ENCODE results near the gene KANK4.
"Not testable (repeated sequence)": the region's sequence is repeated elsewhere in the genome, so short reads cannot be mapped to it uniquely, and the experiment has no call there.

The KANK4 gene

GRCh38 chr1:62234688-62235087 lies 84.5 kb downstream of the KANK4 start:
- DNase-seq, result no peak

- no peak for DNase-seq
Measured at GRCh38 chr1:62233926-62234450, 85.2 kb downstream of the KANK4 start.

GRCh38 chr1:62232871-62233278 lies 86.4 kb downstream of the KANK4 start:
- DNase-seq, result no peak

GRCh38 chr1:62230718-62231117 lies 88.5 kb downstream of the KANK4 start:
- no peak for DNase-seq

GRCh38 chr1:62229932-62230331 lies 89.3 kb downstream of the KANK4 start:
- no peak for DNase-seq

GRCh38 chr1:62229468-62229867 lies 89.8 kb downstream of the KANK4 start:
- no peak for DNase-seq

- DNase-seq, result no peak
Measured at GRCh38 chr1:62228883-62229187, 90.4 kb downstream of the KANK4 start.

- DNase-seq, result peak; percentile 14 to 22
Measured at GRCh38 chr1:62228136-62228882, 90.9 kb downstream of the KANK4 start.

- DNase-seq, result no peak
Measured at GRCh38 chr1:62227496-62227895, 91.7 kb downstream of the KANK4 start.

- no peak for DNase-seq
Measured at GRCh38 chr1:62224182-62224581, 95.1 kb downstream of the KANK4 start.

- no peak for DNase-seq
Measured at GRCh38 chr1:62222321-62222720, 96.9 kb downstream of the KANK4 start.

- no peak for DNase-seq
Measured at GRCh38 chr1:62221171-62221570, 98.1 kb downstream of the KANK4 start.

GRCh38 chr1:62220456-62220855 lies 98.8 kb downstream of the KANK4 start:
- not testable (repeated sequence) for DNase-seq

- DNase-seq, result peak; percentile 29 to 35
Measured at GRCh38 chr1:62218604-62219003, 100.6 kb downstream of the KANK4 start.

- no peak for DNase-seq
Measured at GRCh38 chr1:62213075-62213914, 105.9 kb downstream of the KANK4 start.

GRCh38 chr1:62212411-62212810 lies 106.8 kb downstream of the KANK4 start:
- no peak for DNase-seq

- no peak for DNase-seq
Measured at GRCh38 chr1:62210960-62211359, 108.3 kb downstream of the KANK4 start.

GRCh38 chr1:62209931-62210595 lies 109.2 kb downstream of the KANK4 start:
- peak; percentile 56 to 67 for DNase-seq

GRCh38 chr1:62208970-62209369 lies 110.3 kb downstream of the KANK4 start:
- DNase-seq, result no peak

GRCh38 chr1:62208087-62208486 lies 111.1 kb downstream of the KANK4 start:
- DNase-seq, result no peak

GRCh38 chr1:62207187-62207586 lies 112.0 kb downstream of the KANK4 start:
- DNase-seq, result no peak

- DNase-seq, result no peak
Measured at GRCh38 chr1:62198781-62199125, 120.5 kb downstream of the KANK4 start.

- DNase-seq, result peak in 1 of 2 donors; percentile 11
Measured at GRCh38 chr1:62198069-62198780, 121.0 kb downstream of the KANK4 start.

Measured in inflammatory macrophage treated with lipopolysaccharide for 1 hour (primary cell).